PC-3 (cell line): ENCODE results near the gene SCYGR8. TPM values are rescaled to one million over a fixed set of nuclear protein-coding genes. Genes with fewer than 3 reads are reported as not detected.

Experiments used
- ATAC-seq: fragments of 200-7000 bp; cut with Tn5 transposase; 2 replicates; pipeline ENCODE4 v1.9.1; 2020; ENCODE audit warnings: mild to moderate bottlenecking, moderate library complexity
- BruUV-seq: library from RNA; stranded (reverse); fragments of 400-500 nt; replicated peaks from 2 replicates; lab custom pipeline; 2021; lab: Mats Ljungman, UMichigan
- CTCF ChIA-PET: fragments of 300-600 bp; sonication (Branson Sonifier 250); formaldehyde crosslinking; loops from one replicate; lab custom pipeline; 2022; ENCODE audit warnings: antibody characterized with exemption; lab: Charles Lee
- POLR2A ChIA-PET: fragments of 300-600 bp; sonication (Branson Sonifier 250); formaldehyde crosslinking; loops from one replicate; lab custom pipeline; 2022; ENCODE audit warnings: antibody characterized with exemption; ENCODE audit not compliant: unreplicated experiment; lab: Charles Lee
- DNase-seq: peaks from one replicate; pipeline ENCODE4 v3.0.0-alpha.2; 2015
- H2AFZ ChIP-seq: fragments of 300-600 bp; sonication (generic); 2 replicates; pipeline ENCODE4 v1.6.0; 2016; ENCODE audit warnings: antibody characterized with exemption, low read length
- H3F3A ChIP-seq: fragments of 300-600 bp; sonication (generic); one replicate; pipeline ENCODE4 v1.6.0; 2017; ENCODE audit warnings: antibody characterized with exemption, low read length, control low read depth, mild to moderate bottlenecking; ENCODE audit not compliant: unreplicated experiment
- H3K27ac ChIP-seq: fragments of 300-600 bp; sonication (generic); 2 replicates; pipeline ENCODE4 v1.5.1; 2016; ENCODE audit warnings: mild to moderate bottlenecking, low read length
- H3K27me3 ChIP-seq: fragments of 300-600 bp; sonication (generic); 2 replicates; pipeline ENCODE4 v1.6.1; 2016; ENCODE audit warnings: low read length, mixed read lengths
- H3K36me3 ChIP-seq: fragments of 300-600 bp; sonication (generic); 2 replicates; pipeline ENCODE4 v1.6.1; 2016; ENCODE audit warnings: low read depth, mixed run types, low read length, mixed read lengths
- H3K4me1 ChIP-seq: fragments of 300-600 bp; sonication (generic); 2 replicates; pipeline ENCODE4 v1.5.1; 2016; ENCODE audit warnings: low read length; ENCODE audit not compliant: insufficient read depth
- H3K4me2 ChIP-seq: fragments of 300-600 bp; sonication (generic); 2 replicates; pipeline ENCODE4 v1.6.0; 2016; ENCODE audit warnings: low read length
- H3K4me3 ChIP-seq: fragments of 300-600 bp; sonication (generic); 2 replicates; pipeline ENCODE4 v1.5.1; 2016; ENCODE audit warnings: mild to moderate bottlenecking, low read length, mixed read lengths
- H3K79me2 ChIP-seq: fragments of 300-600 bp; sonication (generic); 2 replicates; pipeline ENCODE4 v1.6.1; 2017; ENCODE audit warnings: low read length, mixed read lengths
- H3K9ac ChIP-seq: fragments of 300-600 bp; sonication (generic); 2 replicates; pipeline ENCODE4 v1.6.0; 2016; ENCODE audit warnings: mild to moderate bottlenecking, low read length
- H3K9me2 ChIP-seq: fragments of 300-600 bp; sonication (generic); replicated peaks from 2 replicates; pipeline ENCODE4 v1.6.1; 2016; ENCODE audit warnings: mixed run types, low read length, mixed read lengths
- H3K9me3 ChIP-seq: fragments of 300-600 bp; sonication (generic); 2 replicates; pipeline ENCODE4 v1.6.1; 2016; ENCODE audit warnings: low read length, mixed read lengths
- H4K20me1 ChIP-seq: fragments of 300-600 bp; sonication (generic); 2 replicates; pipeline ENCODE4 v1.6.1; 2016; ENCODE audit warnings: low read length, mixed read lengths
- CTCF ChIP-seq: fragments of 300-600 bp; sonication (generic); conservative IDR thresholded peaks from 2 replicates; pipeline ENCODE4 v1.5.1; 2017; ENCODE audit warnings: antibody characterized with exemption, low read depth, mild to moderate bottlenecking, low read length
- EZH2 ChIP-seq: fragments of 300-600 bp; sonication (generic); IDR thresholded peaks from one replicate; pipeline ENCODE4 v1.6.1; 2017; ENCODE audit warnings: antibody characterized with exemption, mild to moderate bottlenecking, low read length; ENCODE audit not compliant: unreplicated experiment
- EZH2phosphoT487 ChIP-seq: fragments of 300-600 bp; sonication (generic); IDR thresholded peaks from 2 replicates; pipeline ENCODE4 v1.6.1; 2018; ENCODE audit warnings: mild to moderate bottlenecking, antibody characterized with exemption, low read length, borderline replicate concordance
- intact Hi-C: fragments of 100-400 bp; cut with micrococcal nuclease; formaldehyde crosslinking; loops from 2 replicates; pipeline ENCODE4 v1.9.0; 2023
- total RNA-seq: library from RNA; depleted of rRNA; stranded (reverse); fragments of >200 nt; gene quantifications from 2 replicates; pipeline ENCODE4 v1.2.3, GENCODE V29; 2014

SCYGR8 gene
- total RNA-seq, 1 experiment from 2014 or later, result not detected

- no peak overlapping the region for H3K4me2 ChIP-seq
- no peaks in the 10 kb centered on the region for H4K20me1 ChIP-seq
- H3K4me3 ChIP-seq, result no peak overlapping the region
- H3K9me3 ChIP-seq, result no peaks in the 10 kb centered on the region
- POLR2A ChIA-PET, result no interaction called here
- no peaks in the 10 kb centered on the region for H3K36me3 ChIP-seq
- no peak overlapping the region for H3K9ac ChIP-seq
- intact Hi-C loops, result loop anchor here (2.0 to 5.0 kb wide), 2 partner anchors 88 to 107 kb away; no protein-coding TSS in a partner anchor
- H3K79me2 ChIP-seq, result no peaks in the 10 kb centered on the region
- no peak for DNase-seq
- H3F3A ChIP-seq, result no peaks in the 10 kb centered on the region
- no peaks in the 10 kb centered on the region for H3K9me2 ChIP-seq
- CTCF ChIA-PET, result no interaction called here
- no peaks in the 10 kb centered on the region for H3K27me3 ChIP-seq
- no peak for TF ChIP-seq CTCF
- no peak for TF ChIP-seq EZH2
- no peak overlapping the region for H2AFZ ChIP-seq
- no TSS peak for BruUV-seq
- ATAC-seq, result no peak
- no peaks in the 10 kb centered on the region for H3K4me1 ChIP-seq
- no peak overlapping the region for H3K27ac ChIP-seq
Observed at GRCh38 chr2:227774895-227775842, 29.5 kb downstream of the SCYGR8 start.

GRCh38 chr2:227780981-227781615 lies 35.4 kb downstream of the SCYGR8 start:
- H3K9me3 ChIP-seq, result no peaks in the 10 kb centered on the region
- H3K9ac ChIP-seq, result no peak overlapping the region
- H3F3A ChIP-seq, result no peaks in the 10 kb centered on the region
- no peak for TF ChIP-seq CTCF
- TF ChIP-seq EZH2, result no peak
- no peak for TF ChIP-seq EZH2phosphoT487
- POLR2A ChIA-PET, result no interaction called here
- no peak overlapping the region for H3K27ac ChIP-seq
- ATAC-seq, result no peak
- no peaks in the 10 kb centered on the region for H3K36me3 ChIP-seq
- no TSS peak for BruUV-seq
- H3K4me1 ChIP-seq, result no peaks in the 10 kb centered on the region
- H3K4me3 ChIP-seq, result no peak overlapping the region
- intact Hi-C loops, result no loop called here
- no peaks in the 10 kb centered on the region for H3K9me2 ChIP-seq
- no peaks in the 10 kb centered on the region for H4K20me1 ChIP-seq
- H3K4me2 ChIP-seq, result no peak overlapping the region
- H3K27me3 ChIP-seq, result no peaks in the 10 kb centered on the region
- CTCF ChIA-PET, result no interaction called here
- H3K79me2 ChIP-seq, result no peaks in the 10 kb centered on the region
- no peak overlapping the region for H2AFZ ChIP-seq
- no peak for DNase-seq
